Measurements from ENCODE around the gene PSMB3.

- TF ChIP-seq CTCF (IDR thresholded peaks at IDR 0.05; ENCODE audit: low read length), result no peak
- no peak for TF ChIP-seq EZH2phosphoT487 (IDR thresholded peaks at IDR 0.05; ENCODE audit: low read length)
Measured at GRCh38 chr17:38753071-38753506, 548 bp downstream of the PSMB3 start.
